NK-92 treated with Interleukin-12 subunit alpha and Interleukin-12 subunit beta, amount 100 ng/mL, for 24 hours (cell line): ENCODE data around the gene THAP7.

Source experiments
- DNase-seq: peaks from one replicate; lab custom pipeline; 2025; lab: John Stamatoyannopoulos, UW

THAP7 gene

GRCh38 chr22:20993304-20994127 lies 8.4 kb downstream of the THAP7 start:
- no peak for DNase-seq

- DNase-seq = no peak
These were observed 9.2 kb downstream of the THAP7 start for GRCh38 chr22:20992456-20993303.

GRCh38 chr22:20992056-20992442 lies 9.9 kb downstream of the THAP7 start:
- no peak for DNase-seq

- DNase-seq = no peak
These were observed 10.5 kb downstream of the THAP7 start for GRCh38 chr22:20991252-20992055.

GRCh38 chr22:20990184-20991180 lies 11.4 kb downstream of the THAP7 start:
- no peak for DNase-seq

GRCh38 chr22:20989323-20990138 lies 12.4 kb downstream of the THAP7 start:
- no peak for DNase-seq

GRCh38 chr22:20988573-20989322 lies 13.2 kb downstream of the THAP7 start:
- DNase-seq = no peak

- no peak for DNase-seq
These were observed 14.5 kb downstream of the THAP7 start for GRCh38 chr22:20987375-20987774.

GRCh38 chr22:20986365-20986764 lies 15.6 kb downstream of the THAP7 start:
- DNase-seq = no peak

- DNase-seq = no peak
These were observed 16.2 kb downstream of the THAP7 start for GRCh38 chr22:20985720-20986119.

- DNase-seq = no peak
These were observed 18.7 kb downstream of the THAP7 start for GRCh38 chr22:20983081-20983771.

- DNase-seq = no peak
These were observed 19.4 kb downstream of the THAP7 start for GRCh38 chr22:20982563-20982882.

- peak; percentile 61 for DNase-seq
These were observed 19.9 kb downstream of the THAP7 start, which contains the start of gene LZTR1 for GRCh38 chr22:20981787-20982562. TSS of gene LZTR1 (plus strand) at chr22:20982297. CDS start at chr22:20982372, 75 bp downstream.

- DNase-seq = no peak
These were observed 20.8 kb downstream of the THAP7 start for GRCh38 chr22:20980938-20981722.

GRCh38 chr22:20980523-20980922 lies 21.4 kb downstream of the THAP7 start:
- DNase-seq = no peak

GRCh38 chr22:20979940-20980453 lies 21.9 kb downstream of the THAP7 start:
- no peak for DNase-seq

GRCh38 chr22:20979243-20979809 lies 22.6 kb downstream of the THAP7 start:
- DNase-seq = no peak
